Mucosa of descending colon (tissue), 3 donors: ENCODE results near the gene HDAC4. TPM values are rescaled to one million over a fixed set of nuclear protein-coding genes. Genes with fewer than 3 reads are reported as not detected.

ENCODE experiments used
- ATAC-seq: fragments of 200-7000 bp; cut with Tn5 transposase; one replicate; pipeline ENCODE4 v1.9.1; 2020; ENCODE audit warnings: mild to moderate bottlenecking, moderate library complexity
- DNase-seq, 3 donors: peaks; one replicate each; pipeline ENCODE4 v3.0.0-alpha.2; 2020
- H3K36me3 ChIP-seq: fragments of 200-600 bp; one replicate; pipeline ENCODE4 v1.8.0; 2021; ENCODE audit warnings: low read depth, mild to moderate bottlenecking
- H3K4me1 ChIP-seq: fragments of 200-600 bp; one replicate; pipeline ENCODE4 v1.8.0; 2021; ENCODE audit warnings: low read depth, mild to moderate bottlenecking
- H3K4me3 ChIP-seq: fragments of 200-600 bp; one replicate; pipeline ENCODE4 v1.8.0; 2021; ENCODE audit warnings: mild to moderate bottlenecking
- H3K9me3 ChIP-seq: fragments of 200-600 bp; one replicate; pipeline ENCODE4 v1.8.0; 2021; ENCODE audit warnings: mild to moderate bottlenecking
- CTCF ChIP-seq: fragments of 200-600 bp; IDR thresholded peaks from one replicate; pipeline ENCODE4 v1.8.0; 2022; ENCODE audit warnings: antibody characterized with exemption, mild to moderate bottlenecking
- intact Hi-C, 2 donors: fragments of 100-400 bp; cut with DNase I in 1 of 2; cut with micrococcal nuclease in 1 of 2; formaldehyde crosslinking; loops; one replicate each; pipeline versions ENCODE4 v1.11.0 to v1.11.1; 2022; cut with DNase I, micrococcal nuclease
- total RNA-seq, 3 donors: library from RNA; stranded (reverse); fragmentation: NEBNext Ultra II Directional in 2 of 3; extraction: Animal tissue kit (Norgen Biotek cat#: 25700) in 2 of 3; gene quantifications; one replicate each; pipeline versions ENCODE4 v1.2.1 to v1.2.4, GENCODE V29; 2021 to 2023
- donor health status: DM: no; HTN: no; CAD: no; lungs with moderate emphysema.
- donor health status: DM: no; HTN: no; CAD: no.
- donor health status: DM: no; HTN: yes; CAD: no.

Gene HDAC4
- total RNA-seq, 3 donors from 2014 or later, result 41.4 to 147 (median 44.0) TPM

GRCh38 chr2:239036819-239037558 lies 363.8 kb downstream of the HDAC4 start:
- ATAC-seq (no peak), DNase-seq (no peak)
- Histone ChIP-seq H3K4me3 (no peak overlapping the region), H3K36me3 (no peaks in the 10 kb centered on the region), H3K9me3 (no peaks in the 10 kb centered on the region), H3K4me1 (no peaks in the 10 kb centered on the region)
- TF ChIP-seq CTCF, result no peak
- intact Hi-C loops, result no loop called here

GRCh38 chr2:239035997-239036731 lies 364.7 kb downstream of the HDAC4 start:
- TF ChIP-seq CTCF, result no peak
- peak in 2 of 3 donors; percentile 10 to 38 for DNase-seq
- H3K9me3 ChIP-seq, result no peaks in the 10 kb centered on the region
- ATAC-seq, result peak; percentile 36
- intact Hi-C loops, result no loop called here
- no peaks in the 10 kb centered on the region for H3K36me3 ChIP-seq
- H3K4me3 ChIP-seq, result no peak overlapping the region
- H3K4me1 ChIP-seq, result no peaks in the 10 kb centered on the region

- TF ChIP-seq CTCF, result peak; percentile 89
- H3K4me3 ChIP-seq, result no peak overlapping the region
- peak; percentile 87 for ATAC-seq
Measured at GRCh38 chr2:239035361-239035814, 365.4 kb downstream of the HDAC4 start.

GRCh38 chr2:239034561-239035341 lies 366.1 kb downstream of the HDAC4 start:
- peak in 1 of 3 donors; percentile 31 for DNase-seq
- H3K4me3 ChIP-seq, result no peak overlapping the region
- no peaks in the 10 kb centered on the region for H3K9me3 ChIP-seq
- no peak for ATAC-seq
- intact Hi-C loops, result no loop called here
- H3K4me1 ChIP-seq, result no peaks in the 10 kb centered on the region
- TF ChIP-seq CTCF, result no peak
- H3K36me3 ChIP-seq, result no peaks in the 10 kb centered on the region

More at GRCh38 chr2:239035361-239035814, 365.4 kb downstream of the HDAC4 start:
- DNase-seq, result peak; percentile 52 to 76 (median 66)
- intact Hi-C loops, result no loop called here
- Histone ChIP-seq H3K4me1 (no peaks in the 10 kb centered on the region), H3K9me3 (no peaks in the 10 kb centered on the region), H3K36me3 (no peaks in the 10 kb centered on the region)

GRCh38 chr2:239033801-239034560 lies 366.8 kb downstream of the HDAC4 start:
- TF ChIP-seq CTCF, result no peak
- Histone ChIP-seq H3K9me3 (no peaks in the 10 kb centered on the region), H3K4me3 (no peak overlapping the region), H3K4me1 (no peaks in the 10 kb centered on the region), H3K36me3 (no peaks in the 10 kb centered on the region)
- DNase-seq (peak in 1 of 3 donors; percentile 39), ATAC-seq (no peak)
- intact Hi-C loops, result no loop called here
